GM21515 (cell line): Measurements from ENCODE around the gene CASZ1.

ENCODE experiments used
- ATAC-seq: cut with Tn5 transposase; IDR thresholded peaks from one replicate; pipeline ENCODE4 v1.9.1; 2021; ENCODE audit not compliant: unreplicated experiment

Gene CASZ1

GRCh38 chr1:10799726-10800125 is 3.3 kb upstream of the CASZ1 start:
- no peak for ATAC-seq

- no peak for ATAC-seq
Measured at GRCh38 chr1:10795276-10796021, 997 bp downstream of the CASZ1 start.

- no peak for ATAC-seq
Measured at GRCh38 chr1:10794724-10795275, 1.6 kb downstream of the CASZ1 start.

- no peak for ATAC-seq
Measured at GRCh38 chr1:10793129-10793651, 3.3 kb downstream of the CASZ1 start.

- no peak for ATAC-seq
Measured at GRCh38 chr1:10791105-10791951, 5.1 kb downstream of the CASZ1 start.

GRCh38 chr1:10789803-10790702 is 6.4 kb downstream of the CASZ1 start:
- ATAC-seq = no peak

GRCh38 chr1:10789047-10789791 is 7.2 kb downstream of the CASZ1 start:
- no peak for ATAC-seq

- no peak for ATAC-seq
Measured at GRCh38 chr1:10788592-10789006, 7.8 kb downstream of the CASZ1 start.

GRCh38 chr1:10787286-10787685 is 9.2 kb downstream of the CASZ1 start:
- ATAC-seq = no peak

- ATAC-seq = no peak
Measured at GRCh38 chr1:10785728-10786638, 10.5 kb downstream of the CASZ1 start.

- no peak for ATAC-seq
Measured at GRCh38 chr1:10784998-10785727, 11.3 kb downstream of the CASZ1 start.

- ATAC-seq = no peak
Measured at GRCh38 chr1:10782491-10783244, 13.8 kb downstream of the CASZ1 start.

- no peak for ATAC-seq
Measured at GRCh38 chr1:10781137-10781536, 15.3 kb downstream of the CASZ1 start.

GRCh38 chr1:10779841-10780240 is 16.6 kb downstream of the CASZ1 start:
- no peak for ATAC-seq

GRCh38 chr1:10779201-10779600 is 17.2 kb downstream of the CASZ1 start:
- ATAC-seq = no peak

GRCh38 chr1:10778640-10779039 is 17.8 kb downstream of the CASZ1 start:
- no peak for ATAC-seq

- ATAC-seq = no peak
Measured at GRCh38 chr1:10777749-10778574, 18.5 kb downstream of the CASZ1 start.
